ENCODE data around the gene EBF4.

DNA sequence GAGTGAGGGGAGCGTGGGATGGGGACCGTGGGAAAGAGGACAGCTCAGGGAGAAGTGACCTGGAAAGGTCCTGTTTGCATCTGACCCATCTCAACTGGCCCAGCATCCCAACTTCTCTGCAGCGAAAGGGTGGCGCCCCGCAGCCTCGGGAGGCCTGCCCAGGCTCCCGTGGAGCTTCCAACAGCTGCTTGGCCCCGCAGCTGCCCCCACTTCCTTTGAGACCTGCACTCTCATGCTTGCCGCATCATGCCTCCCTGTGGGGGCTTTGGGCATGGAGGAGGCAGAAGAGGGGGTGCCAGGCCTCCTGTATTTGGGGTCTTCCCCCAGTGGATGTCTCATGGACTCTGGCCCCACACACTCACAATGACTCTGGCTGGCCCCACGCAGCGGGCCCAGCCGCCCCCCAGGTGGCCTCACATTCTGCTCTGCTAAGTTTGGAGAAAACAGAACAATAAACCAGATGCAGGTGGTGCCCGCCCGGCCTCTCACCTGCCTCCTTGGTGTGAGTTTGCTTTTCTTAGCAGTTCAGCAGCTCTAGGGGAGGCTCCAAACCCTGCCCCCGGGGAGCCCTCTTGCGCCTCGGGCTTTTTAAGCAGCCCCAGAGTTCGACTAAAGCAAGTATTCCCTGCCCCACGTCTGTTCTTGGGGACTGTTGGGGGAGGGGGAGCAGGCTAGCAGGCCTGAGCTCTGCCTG lies 67.2 kb downstream of the EBF4 start:
- no peak for TF ChIP-seq POLR2A (IDR thresholded peaks at IDR 0.05)
- TF ChIP-seq, protein P1, sequence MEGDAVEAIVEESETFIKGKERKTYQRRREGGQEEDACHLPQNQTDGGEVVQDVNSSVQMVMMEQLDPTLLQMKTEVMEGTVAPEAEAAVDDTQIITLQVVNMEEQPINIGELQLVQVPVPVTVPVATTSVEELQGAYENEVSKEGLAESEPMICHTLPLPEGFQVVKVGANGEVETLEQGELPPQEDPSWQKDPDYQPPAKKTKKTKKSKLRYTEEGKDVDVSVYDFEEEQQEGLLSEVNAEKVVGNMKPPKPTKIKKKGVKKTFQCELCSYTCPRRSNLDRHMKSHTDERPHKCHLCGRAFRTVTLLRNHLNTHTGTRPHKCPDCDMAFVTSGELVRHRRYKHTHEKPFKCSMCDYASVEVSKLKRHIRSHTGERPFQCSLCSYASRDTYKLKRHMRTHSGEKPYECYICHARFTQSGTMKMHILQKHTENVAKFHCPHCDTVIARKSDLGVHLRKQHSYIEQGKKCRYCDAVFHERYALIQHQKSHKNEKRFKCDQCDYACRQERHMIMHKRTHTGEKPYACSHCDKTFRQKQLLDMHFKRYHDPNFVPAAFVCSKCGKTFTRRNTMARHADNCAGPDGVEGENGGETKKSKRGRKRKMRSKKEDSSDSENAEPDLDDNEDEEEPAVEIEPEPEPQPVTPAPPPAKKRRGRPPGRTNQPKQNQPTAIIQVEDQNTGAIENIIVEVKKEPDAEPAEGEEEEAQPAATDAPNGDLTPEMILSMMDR (IDR thresholded peaks at IDR 0.05 in 4 of 5, conservative IDR thresholded peaks at IDR 0.05 in 1 of 5): no peak
